Cardiac fibroblast (primary cell): ENCODE results near the gene ANKRD55.
A peak's percentile ranks its signal among the peaks of the same experiment; 100 is the strongest.
"Not testable (repeated sequence)": the region's sequence is repeated elsewhere in the genome, so short reads cannot be mapped to it uniquely, and the experiment has no call there.

ENCODE experiments used
- DNase-seq, 2 donors: peaks; one replicate each; pipeline versions ENCODE4 v3.0.0 to v3.0.0-alpha.2; 2010; ENCODE audit warnings: low read depth in 2 of 2
- H3K4me3 ChIP-seq, 2 donors: replicated peaks in 1 of 2; 1 replicate in 1 of 2; 2 replicates in 1 of 2; pipeline ENCODE4 v1.5.1; 2011; ENCODE audit warnings: low read depth in 2 of 2, low read length in 2 of 2, mild to moderate bottlenecking in 2 of 2, moderate library complexity in 1 of 2
- CTCF ChIP-seq: IDR thresholded peaks from one replicate; pipeline ENCODE4 v1.5.1; 2011; ENCODE audit warnings: low read depth, mild to moderate bottlenecking, low read length, inconsistent platforms

Gene ANKRD55

DNA sequence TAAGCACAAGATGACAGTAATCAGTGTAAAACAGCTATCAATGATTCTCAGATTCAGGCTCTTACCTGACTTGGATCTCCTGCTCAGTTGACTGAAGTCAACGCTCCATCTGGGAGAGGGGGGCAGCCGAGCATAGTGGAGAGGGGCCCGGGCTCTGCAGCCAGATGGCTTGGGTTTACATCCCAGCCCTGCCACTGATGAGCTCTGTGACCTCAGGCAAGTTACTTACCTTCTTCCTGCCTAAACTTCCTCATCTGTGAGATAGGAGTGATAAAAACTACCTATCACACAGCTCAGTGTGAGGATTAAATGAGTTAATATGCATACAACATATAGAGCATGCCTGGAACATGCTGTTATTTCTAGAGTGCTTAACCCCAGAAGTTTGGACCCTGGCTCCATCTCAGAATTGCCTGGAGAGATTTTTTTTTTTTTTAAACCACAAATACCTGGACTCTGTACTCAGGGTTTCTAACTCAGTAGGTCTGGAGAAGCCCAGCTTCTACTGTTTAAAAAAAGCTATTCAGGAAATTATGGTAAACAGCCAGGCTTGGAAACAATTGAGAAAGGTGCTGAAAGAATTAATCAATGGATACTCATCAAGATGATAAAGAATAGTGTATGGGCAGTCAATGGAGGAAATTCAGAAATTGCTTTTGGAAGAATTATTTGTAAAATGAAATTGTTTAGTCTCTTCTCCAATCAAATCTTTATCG lies 72.2 kb downstream of the ANKRD55 start:
- H3K4me3 ChIP-seq: no peak overlapping the region
- no peak for TF ChIP-seq CTCF
- DNase-seq: no peak

DNA sequence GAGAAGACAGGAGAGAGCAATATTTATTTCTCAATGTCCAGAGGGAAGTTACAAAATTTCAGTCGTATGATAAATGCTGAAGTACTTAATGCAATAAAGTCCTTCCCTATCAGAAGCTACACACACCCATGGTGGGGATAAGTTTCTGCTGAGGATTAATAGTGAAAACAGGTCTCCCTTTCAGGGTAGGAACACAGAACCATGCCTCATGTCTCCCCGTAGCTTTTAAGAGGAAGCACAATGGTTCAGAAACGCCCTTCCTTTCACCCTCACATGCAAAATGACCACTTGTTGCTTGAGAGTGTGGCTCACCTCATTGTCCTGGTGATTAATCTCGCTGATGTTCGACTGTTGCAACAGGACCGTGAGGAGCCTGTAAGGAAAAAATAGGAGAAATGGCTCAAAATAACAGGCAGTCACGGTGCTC lies 73.6 kb downstream of the ANKRD55 start:
- no peak for DNase-seq
- TF ChIP-seq CTCF: no peak
- H3K4me3 ChIP-seq: no peak overlapping the region

DNA sequence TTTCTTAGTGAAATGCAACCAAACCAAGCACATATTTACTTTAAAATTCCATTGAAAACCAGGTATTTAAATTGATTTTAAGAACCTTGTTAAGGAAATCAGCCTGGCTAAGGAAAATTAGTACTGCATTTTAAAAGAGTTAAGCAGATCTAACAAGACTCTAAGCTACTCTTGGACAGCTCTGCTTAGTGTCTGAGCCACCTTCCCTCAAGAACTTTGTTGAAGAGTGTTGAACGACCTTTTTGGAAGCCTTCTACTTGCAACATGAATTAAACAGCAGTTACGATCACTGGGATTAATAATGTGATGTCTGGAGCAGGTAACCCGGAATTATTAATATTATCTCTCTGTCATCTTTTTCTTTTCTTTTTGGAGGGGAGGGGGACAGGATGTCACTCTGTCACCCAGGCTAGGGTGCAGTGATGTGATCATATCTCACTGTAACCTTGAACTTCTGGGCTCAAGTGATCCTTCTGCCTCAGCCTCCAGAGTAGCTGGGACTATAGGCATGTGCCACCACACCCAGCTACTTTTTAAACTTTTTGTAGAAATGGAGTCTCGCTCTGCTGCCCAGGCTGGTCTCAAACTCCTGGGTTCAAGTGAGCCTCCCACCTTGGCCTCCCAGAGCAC lies 74.7 kb downstream of the ANKRD55 start:
- H3K4me3 ChIP-seq: no peak overlapping the region
- DNase-seq: no peak
- no peak for TF ChIP-seq CTCF

GRCh38 chr5:56157191-56157621 lies 75.9 kb downstream of the ANKRD55 start:
- H3K4me3 ChIP-seq, DNase-seq: not testable (repeated sequence)

- H3K4me3 ChIP-seq, DNase-seq: not testable (repeated sequence)
These were observed 76.4 kb downstream of the ANKRD55 start for GRCh38 chr5:56156585-56157190.

DNA sequence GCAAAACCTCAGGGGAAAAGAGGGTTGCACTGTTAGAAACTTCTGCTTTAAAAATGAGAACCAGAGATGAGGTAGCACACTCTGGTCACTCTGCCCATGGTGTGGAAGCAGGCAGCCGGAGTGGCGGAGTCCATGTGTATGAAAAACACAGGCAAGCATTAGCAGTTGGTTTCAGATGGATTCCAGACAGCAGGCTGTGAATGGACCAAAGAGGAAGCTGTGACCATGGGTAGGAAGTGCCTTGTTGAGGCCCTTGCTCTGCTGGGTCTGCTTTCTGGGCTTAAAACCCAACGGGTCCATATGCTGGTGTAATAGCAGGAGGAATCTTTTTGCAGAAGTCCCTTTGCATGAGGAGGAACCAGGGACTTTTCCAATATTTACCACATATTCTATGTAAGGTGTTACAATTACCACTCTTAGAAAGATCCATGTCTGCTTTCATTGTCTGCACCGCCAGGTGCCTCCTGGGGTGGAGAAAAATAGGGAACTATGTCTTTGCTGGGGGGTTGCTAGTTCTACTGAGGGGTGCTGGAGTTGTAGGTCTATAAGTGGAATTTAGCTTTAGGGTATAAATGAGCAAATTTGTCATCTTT lies 77.0 kb downstream of the ANKRD55 start:
- no peak for TF ChIP-seq CTCF
- DNase-seq: no peak
- no peak overlapping the region for H3K4me3 ChIP-seq

GRCh38 chr5:56154732-56155484 lies 78.2 kb downstream of the ANKRD55 start:
- H3K4me3 ChIP-seq: no peak overlapping the region
- DNase-seq: peak in 1 of 2 donors; percentile 52
- no peak for TF ChIP-seq CTCF
